Small intestine (tissue), 7 donors: ENCODE results near the gene SLC25A6. TPM values are rescaled to one million over a fixed set of nuclear protein-coding genes. Genes with fewer than 3 reads are reported as not detected.
A peak's percentile ranks its signal among the peaks of the same experiment; 100 is the strongest.

Experiments used
- DNase-seq, 2 donors: peaks; one replicate each; pipeline versions ENCODE4 v3.0.0 to v3.0.0-alpha.2; 2013
- FAIRE-seq: peaks from 2 replicates; lab custom pipeline; 2012; peaks lifted over from hg19 to GRCh38; lab: Jason Lieb, UNC
- H3K27ac ChIP-seq, 3 donors: one replicate each; pipeline ENCODE4 v1.5.1; 2013; ENCODE audit warnings: low read length in 2 of 3, mild to moderate bottlenecking in 2 of 3, control low read depth in 1 of 3, inconsistent platforms in 1 of 3, low read depth in 1 of 3, moderate library complexity in 1 of 3
- H3K27me3 ChIP-seq, 3 donors: one replicate each; pipeline ENCODE4 v1.6.1; 2013; ENCODE audit warnings: low read length in 3 of 3, inconsistent platforms in 1 of 3; ENCODE audit not compliant: control insufficient read depth in 3 of 3, insufficient read depth in 3 of 3
- H3K36me3 ChIP-seq, 3 donors: one replicate each; pipeline ENCODE4 v1.6.1; 2013; ENCODE audit warnings: low read length in 3 of 3, inconsistent platforms in 1 of 3, low read depth in 1 of 3, mild to moderate bottlenecking in 1 of 3, moderate library complexity in 1 of 3; ENCODE audit not compliant: control insufficient read depth in 3 of 3, insufficient read depth in 2 of 3
- H3K4me1 ChIP-seq, 3 donors: one replicate each; pipeline ENCODE4 v1.6.1; 2013; ENCODE audit warnings: low read length in 2 of 3, inconsistent platforms in 1 of 3, low read depth in 1 of 3, mild to moderate bottlenecking in 1 of 3, moderate library complexity in 1 of 3; ENCODE audit not compliant: control insufficient read depth in 3 of 3, insufficient read depth in 2 of 3
- H3K4me3 ChIP-seq, 3 donors: one replicate each; pipeline ENCODE4 v1.5.1; 2013; ENCODE audit warnings: low read length in 3 of 3, control low read depth in 1 of 3, inconsistent platforms in 1 of 3, low read depth in 1 of 3, mild to moderate bottlenecking in 1 of 3, moderate library complexity in 1 of 3
- H3K9me3 ChIP-seq, 2 donors: one replicate each; pipeline ENCODE4 v1.6.1; 2013; ENCODE audit warnings: low read depth in 1 of 2, low read length in 1 of 2; ENCODE audit not compliant: control insufficient read depth in 2 of 2, insufficient read depth in 1 of 2
- WGBS, 3 donors: extraction: QIAGEN DNeasy Blood & Tissue Kit; methylation state at CpG; one replicate each; pipeline ENCODE4 v1.1.7; 2013; 5-methylcytosine and 5-hydroxymethylcytosine counted together
- polyA plus RNA-seq, 4 donors: library from polyadenylated mRNA; stranded (reverse) in 3 of 4; unstranded in 1 of 4; fragments of 200-250 nt in 3 of 4; fragments of 120-200 nt in 1 of 4; gene quantifications; one replicate each; pipeline versions ENCODE4 v1.2.1 to v1.2.3, GENCODE V29; 2013
- donor health status: healthy with polysubstance abuse.
- donor health status: control.
- donor health status: control.
- donor health status: Bipolar disorder and iron deficiency.
- donor health status: healthy.

Gene SLC25A6
- polyA plus RNA-seq, 4 donors: 448 to 770 (median 609) TPM

DNA sequence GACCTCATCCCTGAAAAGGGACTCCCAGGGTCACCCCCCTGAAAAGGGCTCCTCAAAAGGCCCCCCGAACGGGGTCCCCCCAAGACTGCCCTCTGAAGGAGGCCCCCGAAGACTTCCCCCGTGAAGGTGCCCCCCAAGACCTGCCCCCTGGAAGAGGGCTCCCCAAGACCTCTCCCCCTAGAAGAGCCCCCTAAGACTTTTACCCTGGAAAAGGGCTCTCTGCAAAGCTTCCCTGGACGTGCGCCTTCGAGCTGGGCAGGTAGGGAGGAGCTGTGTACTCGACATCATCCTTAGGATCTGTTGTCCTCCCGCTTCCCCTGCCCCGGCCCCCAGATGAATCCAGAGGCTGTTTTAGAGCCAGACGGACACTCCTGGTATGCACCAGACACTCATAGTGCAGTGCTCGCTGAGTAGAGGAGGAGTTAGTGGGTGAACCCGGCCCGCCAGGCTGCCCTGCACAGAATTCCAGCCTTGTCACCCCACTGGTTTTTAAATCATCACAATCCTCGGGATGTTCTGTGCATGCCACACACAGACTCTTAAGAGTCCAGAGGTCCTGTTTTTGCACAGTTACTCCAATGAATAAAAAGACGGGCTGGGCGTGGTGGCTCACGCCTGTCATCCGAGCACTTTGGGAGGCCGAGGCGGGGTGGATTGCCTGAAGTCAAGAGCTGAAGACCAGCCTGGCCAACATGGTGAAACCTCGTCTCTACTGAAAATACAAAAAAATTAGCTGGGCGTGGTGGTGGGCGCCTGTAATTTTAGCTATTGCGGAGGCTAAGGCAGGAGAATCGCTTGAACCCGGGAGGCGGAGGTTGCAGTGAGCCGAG is 5.7 kb upstream of the SLC25A6 start:
- peaks cover 0 to 54% (median 0%) of the 10 kb centered on the region in 3 donors for H3K36me3 ChIP-seq
- no peak for DNase-seq
- no peaks in the 10 kb centered on the region for H3K9me3 ChIP-seq
- no peak overlapping the region for H3K4me3 ChIP-seq
- H3K4me1 ChIP-seq: peaks cover 0 to 6% (median 0%) of the 10 kb centered on the region in 3 donors
- 88 to 93% (median 92%) methylated on average over 27 to 29 of the region's 29 CpGs for WGBS, 3 donors
- H3K27ac ChIP-seq: no peak overlapping the region
- no peaks in the 10 kb centered on the region for H3K27me3 ChIP-seq
- no peak for FAIRE-seq

DNA sequence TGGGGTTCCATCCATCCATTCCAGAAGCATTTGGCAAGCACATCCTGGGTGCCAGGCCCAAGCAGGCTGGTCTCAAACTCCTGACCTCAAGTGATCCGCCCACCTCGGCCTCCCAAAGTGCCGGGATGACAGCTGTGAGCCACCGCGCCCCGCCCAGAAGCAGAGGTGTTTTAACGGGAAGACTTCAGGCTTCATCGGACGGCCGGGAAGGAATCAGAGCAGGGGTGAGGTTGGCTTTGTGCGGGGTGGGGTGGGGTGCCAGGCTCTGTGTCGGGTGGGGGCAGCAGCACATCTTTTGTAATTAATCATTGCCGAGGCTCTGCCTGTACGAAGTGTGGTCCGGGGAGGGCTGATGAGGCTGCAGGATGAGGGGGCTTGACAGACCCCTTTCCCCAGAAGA is 5.1 kb upstream of the SLC25A6 start:
- peaks cover 0 to 6% (median 0%) of the 10 kb centered on the region in 3 donors for H3K4me1 ChIP-seq
- no peak for FAIRE-seq
- H3K27me3 ChIP-seq: no peaks in the 10 kb centered on the region
- no peaks in the 10 kb centered on the region for H3K9me3 ChIP-seq
- H3K36me3 ChIP-seq: peaks cover 0 to 50% (median 0%) of the 10 kb centered on the region in 3 donors
- 80 to 84% (median 83%) methylated on average over 15 of the region's 15 CpGs for WGBS, 3 donors
- DNase-seq: no peak
- no peak overlapping the region for H3K27ac ChIP-seq
- no peak overlapping the region for H3K4me3 ChIP-seq

DNA sequence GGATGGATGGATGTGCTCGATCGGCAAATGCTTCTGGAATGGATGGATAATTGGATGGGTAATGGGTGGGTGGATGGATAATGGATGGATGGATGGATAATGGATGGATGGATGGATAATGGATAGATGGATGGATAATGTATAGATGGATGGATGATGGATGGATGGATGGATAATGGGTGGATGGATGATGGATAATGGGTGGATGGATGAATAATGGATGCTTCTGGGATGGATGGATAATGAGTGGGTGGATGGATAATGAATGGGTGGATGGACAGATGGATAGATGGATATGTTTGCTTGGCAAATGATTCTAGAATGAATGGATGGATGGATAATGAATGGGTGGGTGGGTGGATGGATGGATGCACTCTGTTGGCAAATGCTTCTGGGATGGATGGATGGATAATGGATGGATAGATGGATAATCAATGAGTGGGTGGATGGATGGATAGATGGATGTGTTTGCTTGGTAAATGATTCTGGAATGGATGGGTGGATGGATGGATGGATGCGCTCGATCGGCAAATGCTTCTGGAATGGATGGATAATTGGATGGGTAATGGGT is 3.8 kb upstream of the SLC25A6 start:
- peaks cover 0 to 6% (median 0%) of the 10 kb centered on the region in 3 donors for H3K4me1 ChIP-seq
- H3K9me3 ChIP-seq: no peaks in the 10 kb centered on the region
- FAIRE-seq (no peak), DNase-seq (no peak)
- no peak overlapping the region for H3K4me3 ChIP-seq
- no peaks in the 10 kb centered on the region for H3K27me3 ChIP-seq
- H3K36me3 ChIP-seq: peaks cover 0 to 44% (median 0%) of the 10 kb centered on the region in 3 donors
- WGBS, 3 donors: 97 to 98% (median 98%) methylated on average over 5 of the region's 5 CpGs
- no peak overlapping the region for H3K27ac ChIP-seq

DNA sequence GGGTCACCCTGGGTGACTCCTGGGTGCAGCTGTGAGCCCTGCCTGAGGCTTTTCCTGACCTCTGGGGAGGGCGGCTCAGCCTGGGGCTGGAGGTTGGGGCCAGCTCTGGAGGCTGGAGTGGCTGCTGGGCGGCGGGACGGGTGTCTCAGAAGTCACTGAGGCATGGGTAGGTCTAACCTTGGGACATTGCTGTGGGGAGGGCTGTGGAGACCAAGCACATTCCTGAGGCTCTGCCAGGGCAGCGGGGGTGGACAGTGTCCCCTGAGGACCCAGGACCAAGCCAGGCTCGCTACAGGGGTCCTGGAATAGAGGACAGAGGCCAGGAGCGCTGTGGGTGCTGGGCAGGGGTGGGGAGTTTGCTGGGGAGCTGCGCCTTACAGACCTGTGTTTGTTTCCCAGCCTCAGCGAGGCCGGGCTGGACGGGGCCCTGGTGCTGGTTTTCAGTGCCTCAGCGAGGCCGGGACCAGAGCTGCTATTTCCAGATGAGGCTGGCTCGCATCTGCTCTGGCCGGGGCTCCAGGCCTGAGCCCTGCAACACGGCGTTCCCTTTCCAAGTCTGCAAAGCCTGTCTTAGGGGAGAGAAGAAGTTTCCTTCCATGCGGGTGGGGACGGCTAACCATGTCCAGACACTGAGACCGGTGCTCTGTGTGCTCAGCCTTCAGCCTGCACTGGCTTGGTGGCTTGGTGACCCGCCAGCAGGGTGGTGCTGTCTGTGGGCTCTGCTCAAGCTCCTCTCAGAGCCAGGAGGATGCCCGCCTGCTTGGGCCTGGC is 3.0 kb upstream of the SLC25A6 start:
- peak in 1 of 2 donors; percentile 1 for DNase-seq
- no peaks in the 10 kb centered on the region for H3K27me3 ChIP-seq
- 88 to 98% (median 93%) methylated on average over 19 to 22 of the region's 22 CpGs for WGBS, 3 donors
- H3K4me1 ChIP-seq: peaks cover 0 to 10% (median 0%) of the 10 kb centered on the region in 3 donors
- H3K4me3 ChIP-seq: no peak overlapping the region
- H3K27ac ChIP-seq: no peak overlapping the region
- no peak for FAIRE-seq
- H3K36me3 ChIP-seq: peaks cover 1 to 46% (median 3%) of the 10 kb centered on the region in 3 donors
- no peaks in the 10 kb centered on the region for H3K9me3 ChIP-seq

DNA sequence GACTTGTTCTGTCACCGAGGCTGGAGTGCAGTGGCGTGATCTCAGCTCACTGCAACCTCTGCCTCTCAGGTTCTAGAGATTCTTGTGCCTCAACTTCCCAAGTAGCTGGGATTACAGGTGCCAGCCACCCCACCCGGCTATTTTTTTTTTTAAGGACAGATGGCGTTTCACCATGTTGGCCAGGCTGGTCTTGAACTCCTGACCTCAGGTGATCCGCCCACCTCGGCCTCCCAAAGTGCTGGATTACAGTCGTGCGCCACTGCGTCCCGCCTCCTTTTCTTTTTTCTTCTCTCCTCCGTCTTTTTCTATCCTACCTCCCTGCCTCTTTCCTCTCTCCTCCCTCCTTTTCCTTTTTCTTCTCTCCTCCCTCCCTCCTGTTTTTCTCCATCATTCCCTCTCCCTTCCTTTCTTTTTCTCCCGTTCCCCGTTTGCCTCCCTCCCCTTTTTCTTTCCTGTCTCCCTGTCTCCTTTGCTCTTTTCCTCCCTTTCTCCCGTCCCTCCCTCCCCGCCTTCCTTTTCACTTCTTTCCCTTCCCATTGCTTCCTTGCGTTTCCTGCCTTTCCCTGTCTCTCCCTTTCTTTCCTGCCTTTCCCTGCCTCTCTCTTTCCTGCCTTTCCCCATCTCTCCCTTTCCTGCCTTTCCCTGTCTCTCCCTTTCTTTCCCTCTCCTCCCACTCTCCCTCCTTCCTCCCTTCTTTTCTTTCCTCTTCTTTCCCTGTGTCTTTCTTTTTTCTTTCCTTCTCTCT is 2.1 kb upstream of the SLC25A6 start:
- H3K36me3 ChIP-seq: peaks cover 2 to 53% (median 9%) of the 10 kb centered on the region in 3 donors
- WGBS, 3 donors: 66 to 72% (median 68%) methylated on average over 16 of the region's 16 CpGs
- no peaks in the 10 kb centered on the region for H3K27me3 ChIP-seq
- DNase-seq (no peak), FAIRE-seq (no peak)
- H3K27ac ChIP-seq: no peak overlapping the region
- peaks cover 0 to 10% (median 0%) of the 10 kb centered on the region in 3 donors for H3K4me1 ChIP-seq
- no peaks in the 10 kb centered on the region for H3K9me3 ChIP-seq
- H3K4me3 ChIP-seq: no peak overlapping the region

DNA sequence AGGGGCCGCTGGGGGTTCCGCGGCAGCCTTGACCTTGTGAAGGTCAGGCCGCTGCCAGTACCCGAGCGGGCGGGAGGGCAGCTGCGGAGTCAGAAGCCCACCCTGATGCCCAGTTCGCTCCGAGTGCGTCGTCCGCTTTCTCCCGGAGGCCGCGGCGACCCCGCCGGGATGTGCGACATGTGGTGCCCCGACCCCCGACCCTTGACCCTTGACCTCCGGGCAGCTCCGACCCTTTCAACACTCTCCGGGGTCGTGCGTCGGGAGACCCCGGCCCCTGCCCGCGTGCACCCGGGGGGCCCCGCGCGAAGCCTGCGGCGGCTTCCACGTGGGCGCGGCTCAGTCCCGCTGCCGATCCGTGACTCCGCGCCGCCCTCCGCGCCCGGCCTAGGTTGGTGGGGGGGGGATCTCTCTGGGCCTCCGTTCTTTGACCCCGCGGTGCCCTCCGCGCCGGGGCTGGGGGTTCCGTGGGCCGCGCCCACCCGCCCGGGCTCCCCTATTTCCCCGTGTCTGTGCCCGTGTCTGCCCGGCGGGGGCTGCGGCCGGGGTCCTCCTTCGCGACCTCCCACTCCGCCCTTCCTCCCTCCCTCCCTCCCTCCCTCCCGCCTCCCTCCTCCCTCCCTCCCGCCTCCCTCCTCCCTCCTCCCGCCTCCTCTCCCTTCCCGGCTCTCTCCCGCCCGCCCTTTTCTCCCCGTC is 609 bp upstream of the SLC25A6 start:
- Histone ChIP-seq H3K27me3 (no peaks in the 10 kb centered on the region), H3K27ac (peak overlapping the region; percentile 88 to 100 (median 97)), H3K36me3 (peaks cover 12 to 57% (median 22%) of the 10 kb centered on the region in 3 donors), H3K4me3 (peak overlapping the region; percentile 54 to 75 (median 60)), H3K4me1 (peaks cover 0 to 10% (median 0%) of the 10 kb centered on the region in 3 donors), H3K9me3 (no peaks in the 10 kb centered on the region)
- WGBS, 3 donors: 0% methylated on average over 24 to 69 of the region's 76 CpGs
- FAIRE-seq (no peak), DNase-seq (peak; percentile 81 to 93)

DNA sequence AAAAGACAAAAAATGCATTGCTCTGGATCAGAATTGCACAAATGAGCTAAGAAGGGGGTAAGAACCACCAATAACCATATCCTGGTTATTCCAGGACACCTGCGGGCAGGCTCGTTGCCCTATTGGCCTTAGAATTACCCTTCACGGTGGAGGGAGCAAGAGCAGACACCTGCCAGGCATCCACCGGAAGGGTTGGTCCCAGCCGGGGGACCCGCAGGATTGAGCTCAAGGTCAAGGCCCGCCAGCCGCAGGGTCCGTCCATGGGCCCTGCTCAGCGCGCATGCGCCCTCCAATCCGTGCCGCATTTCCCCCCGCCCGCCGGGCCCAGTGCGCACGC is 575 bp downstream of the SLC25A6 start:
- no peaks in the 10 kb centered on the region for H3K27me3 ChIP-seq
- peak overlapping the region; percentile 74 to 99 (median 80) for H3K4me3 ChIP-seq
- H3K36me3 ChIP-seq: peaks cover 21 to 58% (median 33%) of the 10 kb centered on the region in 3 donors
- DNase-seq (peak in 1 of 2 donors; percentile 96), FAIRE-seq (no peak)
- H3K9me3 ChIP-seq: peaks cover 0 to 5% of the 10 kb centered on the region in 2 donors
- peak overlapping the region; percentile 51 to 100 (median 55) for H3K27ac ChIP-seq
- WGBS, 3 donors: 0 to 1% (median 1%) methylated on average over 16 to 19 of the region's 19 CpGs
- H3K4me1 ChIP-seq: peaks cover 0 to 10% (median 0%) of the 10 kb centered on the region in 3 donors
